GM23248 (cell line): ENCODE data around the gene EMID1.

Source experiments
- EZH2 ChIP-seq: fragments of 200-600 bp; sonication (generic); IDR thresholded peaks from 2 replicates; pipeline ENCODE4 v1.6.1; 2018; ENCODE audit warnings: antibody characterized with exemption, mild to moderate bottlenecking; ENCODE audit not compliant: insufficient read depth, poor library complexity, severe bottlenecking
- EZH2phosphoT487 ChIP-seq: fragments of 200-600 bp; sonication (generic); IDR thresholded peaks from 2 replicates; pipeline ENCODE4 v1.6.1; 2018; ENCODE audit warnings: antibody characterized with exemption, moderate library complexity, mild to moderate bottlenecking, low read depth; ENCODE audit not compliant: insufficient read depth

DNA sequence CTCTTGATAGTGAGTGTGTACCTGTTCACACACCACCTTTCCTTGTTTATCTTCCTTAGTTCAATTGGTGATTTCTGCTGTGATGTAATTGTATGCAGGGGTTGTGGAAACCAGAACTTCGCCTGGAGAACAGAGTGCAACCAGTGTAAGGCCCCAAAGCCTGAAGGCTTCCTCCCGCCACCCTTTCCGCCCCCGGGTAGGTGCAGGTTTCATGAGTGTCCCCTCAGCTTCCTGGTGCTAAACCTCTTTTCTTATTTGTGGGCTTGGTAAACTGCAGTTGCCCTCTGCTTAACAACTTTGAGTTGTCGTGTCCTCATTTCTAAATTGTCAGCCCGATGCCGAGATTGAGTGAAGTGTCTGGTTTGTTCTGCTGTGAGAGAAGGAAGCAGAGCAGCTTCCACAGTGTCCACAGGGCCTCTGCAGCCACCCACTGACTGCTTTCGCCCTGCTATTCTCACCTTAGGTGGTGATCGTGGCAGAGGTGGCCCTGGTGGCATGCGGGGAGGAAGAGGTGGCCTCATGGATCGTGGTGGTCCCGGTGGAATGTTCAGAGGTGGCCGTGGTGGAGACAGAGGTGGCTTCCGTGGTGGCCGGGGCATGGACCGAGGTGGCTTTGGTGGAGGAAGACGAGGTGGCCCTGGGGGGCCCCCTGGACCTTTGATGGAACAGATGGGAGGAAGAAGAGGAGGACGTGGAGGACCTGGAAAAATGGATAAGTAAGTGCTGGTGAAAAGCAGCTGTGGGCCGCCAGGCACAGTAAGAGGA lies 93.6 kb downstream of the EMID1 start:
- TF ChIP-seq EZH2phosphoT487 (no peak), EZH2 (no peak)
